SJCRH30 (cell line): ENCODE results near the gene ASIC1. TPM values are rescaled to one million over a fixed set of nuclear protein-coding genes. Genes with fewer than 3 reads are reported as not detected.

Source experiments
- DNase-seq, 2 experiments: peaks; one replicate each; pipeline ENCODE4 v3.0.0-alpha.2; 2015 to 2020
- H3K27ac ChIP-seq: fragments of 250-450 bp; sonication (Bioruptor Pico); 2 replicates; pipeline ENCODE4 v1.5.1; 2020; ENCODE audit warnings: mild to moderate bottlenecking, moderate library complexity
- H3K27me3 ChIP-seq: fragments of 250-450 bp; sonication (Bioruptor Pico); 2 replicates; pipeline ENCODE4 v1.5.1; 2020; ENCODE audit warnings: mild to moderate bottlenecking, moderate library complexity
- H3K36me3 ChIP-seq: fragments of 250-450 bp; sonication (Bioruptor Pico); 2 replicates; pipeline ENCODE4 v1.5.1; 2020; ENCODE audit warnings: mild to moderate bottlenecking, moderate library complexity
- H3K4me1 ChIP-seq: fragments of 250-450 bp; sonication (Bioruptor Pico); 2 replicates; pipeline ENCODE4 v1.5.1; 2020; ENCODE audit warnings: mild to moderate bottlenecking, moderate library complexity
- H3K4me3 ChIP-seq: fragments of 250-450 bp; sonication (Bioruptor Pico); 2 replicates; pipeline ENCODE4 v1.5.1; 2020; ENCODE audit warnings: mild to moderate bottlenecking, moderate library complexity
- H3K9me3 ChIP-seq: fragments of 250-450 bp; sonication (Bioruptor Pico); replicated peaks from 2 replicates; pipeline ENCODE4 v1.5.1; 2020; ENCODE audit warnings: mild to moderate bottlenecking, moderate library complexity
- total RNA-seq: library from RNA; depleted of rRNA; stranded (reverse); fragments of >200 nt; shearing (Covaris generic); gene quantifications from 2 replicates; pipeline ENCODE4 v1.2.3, GENCODE V29; 2014

Gene ASIC1
- total RNA-seq, 1 experiment from 2014 or later, result 8.9 TPM

DNA sequence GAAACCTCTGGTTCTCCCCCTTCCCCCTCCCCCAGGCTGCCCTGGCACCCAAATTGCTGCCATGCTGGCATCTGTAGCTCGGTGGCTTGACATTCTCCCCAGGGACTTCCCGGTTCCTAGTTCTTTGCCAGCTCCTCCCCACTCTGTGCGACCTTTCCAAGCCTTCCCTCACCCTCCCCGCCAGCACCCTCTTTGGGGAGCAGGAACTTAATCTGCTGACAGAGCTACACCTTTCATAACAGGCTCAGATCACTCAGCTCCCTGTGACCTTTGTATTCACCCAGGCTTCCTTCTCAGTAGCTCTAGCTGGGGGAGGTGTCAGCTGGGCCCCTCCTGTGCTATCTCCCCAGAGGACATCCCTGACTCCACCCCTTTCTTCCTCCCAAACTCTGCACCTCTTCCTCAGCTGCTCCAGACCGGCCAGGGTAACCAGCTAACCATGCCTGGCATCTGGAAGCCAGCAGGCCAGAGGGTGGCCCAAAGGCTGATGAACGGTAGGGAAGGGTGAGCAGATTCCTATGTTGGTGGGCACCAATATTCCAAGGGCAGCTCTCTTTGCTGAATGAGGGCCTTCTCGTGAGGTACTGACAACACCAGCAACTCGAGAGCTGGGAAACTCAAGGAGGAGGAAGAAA, 52.8 kb downstream of the ASIC1 start:
- H3K9me3 ChIP-seq, result no peaks in the 10 kb centered on the region
- peaks cover 13% of the 10 kb centered on the region for H3K4me1 ChIP-seq
- DNase-seq, result peak in 1 of 2 experiments; percentile 27
- H3K27me3 ChIP-seq, result no peaks in the 10 kb centered on the region
- H3K36me3 ChIP-seq, result no peaks in the 10 kb centered on the region
- H3K27ac ChIP-seq, result peak overlapping the region; percentile 45
- peak overlapping the region; percentile 78 for H3K4me3 ChIP-seq

- H3K27ac ChIP-seq, result peak overlapping the region; percentile 45
- H3K36me3 ChIP-seq, result no peaks in the 10 kb centered on the region
- no peaks in the 10 kb centered on the region for H3K9me3 ChIP-seq
- no peaks in the 10 kb centered on the region for H3K27me3 ChIP-seq
- DNase-seq, result peak; percentile 77 to 84
- H3K4me1 ChIP-seq, result peaks cover 13% of the 10 kb centered on the region
- peak overlapping the region; percentile 78 for H3K4me3 ChIP-seq
Observed at GRCh38 chr12:50110762-50111351, 53.5 kb downstream of the ASIC1 start.

DNA sequence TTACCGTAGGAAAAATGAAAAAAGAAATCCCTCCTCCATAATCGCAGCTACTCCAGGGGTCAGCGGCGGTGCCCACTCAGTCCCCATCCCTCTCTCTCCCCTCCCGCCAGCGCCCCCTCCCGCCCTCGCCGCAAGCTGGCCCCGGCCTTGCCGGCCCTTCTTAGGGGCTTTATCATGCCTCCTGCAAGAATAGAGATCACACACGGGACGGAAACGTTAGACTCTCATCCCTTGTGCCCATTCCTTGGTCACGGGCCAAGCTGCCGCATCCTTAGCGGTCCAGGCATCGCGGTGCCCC, 53.9 kb downstream of the ASIC1 start:
- no peak for DNase-seq
- H3K36me3 ChIP-seq, result no peaks in the 10 kb centered on the region
- H3K4me3 ChIP-seq, result peak overlapping the region; percentile 78
- no peak overlapping the region; the same call in 1 of the 2 replicates for H3K27ac ChIP-seq
- H3K4me1 ChIP-seq, result peaks cover 13% of the 10 kb centered on the region
- H3K27me3 ChIP-seq, result no peaks in the 10 kb centered on the region
- H3K9me3 ChIP-seq, result no peaks in the 10 kb centered on the region

GRCh38 chr12:50111693-50112455, 54.5 kb downstream of the ASIC1 start, which contains the start of gene COX14:
COX14 (plus strand) TSS chr12:50112236; CDS start chr12:50120044, 7,808 bp downstream.
- peak within 1 kb of the TSS; percentile 45 for H3K27ac ChIP-seq
- no peaks in the 10 kb centered on the region for H3K9me3 ChIP-seq
- H3K4me3 ChIP-seq, result peak within 1 kb of the TSS; percentile 78
- H3K4me1 ChIP-seq, result peaks cover 13% of the 10 kb centered on the region
- no peaks in the 10 kb centered on the region for H3K36me3 ChIP-seq
- peak; percentile 100 for DNase-seq
- no peaks in the 10 kb centered on the region for H3K27me3 ChIP-seq

GRCh38 chr12:50112456-50113218, 55.2 kb downstream of the ASIC1 start:
- Histone ChIP-seq H3K36me3 (no peaks in the 10 kb centered on the region), H3K27me3 (no peaks in the 10 kb centered on the region), H3K27ac (peak overlapping the region; percentile 37), H3K4me3 (peak overlapping the region; percentile 78), H3K9me3 (no peaks in the 10 kb centered on the region), H3K4me1 (peaks cover 13% of the 10 kb centered on the region)
- peak in 1 of 2 experiments; percentile 60 for DNase-seq

GRCh38 chr12:50117057-50117622, 59.7 kb downstream of the ASIC1 start:
- Histone ChIP-seq H3K27ac (no peak overlapping the region), H3K27me3 (no peaks in the 10 kb centered on the region), H3K4me1 (no peaks in the 10 kb centered on the region), H3K9me3 (no peaks in the 10 kb centered on the region), H3K36me3 (peaks cover 16% of the 10 kb centered on the region), H3K4me3 (no peak overlapping the region)
- no peak for DNase-seq

DNA sequence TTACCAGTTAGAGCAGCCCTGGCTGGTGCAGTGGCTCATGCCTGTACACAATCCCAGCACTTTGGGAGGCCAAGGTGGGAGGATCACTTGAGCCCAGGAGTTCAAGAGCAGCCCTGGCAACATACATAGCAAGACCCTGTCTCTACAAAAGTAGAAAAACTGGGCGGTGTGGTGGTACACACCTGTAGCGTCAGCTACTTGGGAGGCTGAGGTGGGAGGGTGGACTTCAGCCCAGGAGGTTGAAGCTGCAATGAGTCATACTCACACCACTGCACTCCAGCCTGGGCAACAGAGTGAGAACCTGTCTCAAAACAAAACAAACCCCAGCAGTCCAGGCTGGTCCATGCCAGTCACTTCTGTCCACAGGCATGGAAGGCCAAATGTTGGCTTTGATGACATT, 62.0 kb downstream of the ASIC1 start:
- peaks cover 16% of the 10 kb centered on the region for H3K36me3 ChIP-seq
- H3K4me1 ChIP-seq, result no peaks in the 10 kb centered on the region
- H3K9me3 ChIP-seq, result no peaks in the 10 kb centered on the region
- no peak overlapping the region for H3K27ac ChIP-seq
- no peaks in the 10 kb centered on the region for H3K27me3 ChIP-seq
- DNase-seq, result no peak
- no peak overlapping the region for H3K4me3 ChIP-seq

- Histone ChIP-seq H3K27me3 (no peaks in the 10 kb centered on the region), H3K4me3 (no peak overlapping the region), H3K27ac (no peak overlapping the region), H3K4me1 (no peaks in the 10 kb centered on the region), H3K9me3 (no peaks in the 10 kb centered on the region), H3K36me3 (peaks cover 16% of the 10 kb centered on the region)
- DNase-seq, result no peak
Observed at GRCh38 chr12:50120521-50120920, 63.1 kb downstream of the ASIC1 start.

DNA sequence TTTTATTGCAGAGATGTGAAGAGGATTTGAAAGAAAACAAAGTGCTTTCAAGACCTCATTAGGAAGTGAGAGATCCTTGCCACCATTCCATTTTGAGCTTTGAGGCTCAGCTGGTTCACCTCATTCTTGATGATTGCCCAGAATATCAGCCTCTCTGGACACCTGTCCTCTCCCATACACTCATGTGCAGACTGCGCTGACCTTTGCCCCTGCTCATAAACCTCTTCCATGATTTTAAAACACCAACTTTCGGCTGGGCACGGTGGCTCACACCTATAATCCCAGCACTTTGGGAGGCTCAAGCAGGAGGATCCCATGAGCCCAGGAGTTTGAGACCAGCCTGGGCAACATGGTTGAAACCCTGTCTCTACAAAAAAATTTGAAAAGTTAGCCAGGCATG, 63.6 kb downstream of the ASIC1 start:
- Histone ChIP-seq H3K27me3 (no peaks in the 10 kb centered on the region), H3K9me3 (no peaks in the 10 kb centered on the region), H3K36me3 (peaks cover 16% of the 10 kb centered on the region), H3K4me3 (no peak overlapping the region), H3K27ac (no peak overlapping the region), H3K4me1 (no peaks in the 10 kb centered on the region)
- no peak for DNase-seq

- DNase-seq, result no peak
- H3K9me3 ChIP-seq, result no peaks in the 10 kb centered on the region
Observed at GRCh38 chr12:50121641-50122040, 64.2 kb downstream of the ASIC1 start.

DNA sequence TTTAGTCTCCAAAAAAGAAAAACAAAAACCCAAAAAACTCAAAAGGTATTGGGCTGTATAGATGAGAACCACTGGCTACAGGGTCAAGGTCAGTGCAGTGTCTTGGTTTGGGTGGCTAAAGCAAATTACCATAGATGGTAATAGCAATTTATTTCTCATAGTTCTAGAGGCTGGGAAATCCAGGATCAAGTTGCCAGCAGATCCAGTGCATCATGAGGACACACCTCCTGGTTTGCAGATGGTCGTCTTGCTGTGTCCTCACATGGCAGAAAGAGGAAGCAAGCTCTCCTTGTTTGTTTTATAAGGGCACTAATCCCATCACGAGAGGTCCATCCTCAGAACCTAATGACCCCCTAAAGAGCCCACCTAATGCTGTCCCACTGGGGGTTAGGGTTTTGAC, 65.8 kb downstream of the ASIC1 start:
- DNase-seq, result no peak
- H3K9me3 ChIP-seq, result no peaks in the 10 kb centered on the region
- H3K36me3 ChIP-seq, result peaks cover 23% of the 10 kb centered on the region

More at GRCh38 chr12:50121641-50122040, 64.2 kb downstream of the ASIC1 start:
- no peaks in the 10 kb centered on the region for H3K4me1 ChIP-seq
- no peaks in the 10 kb centered on the region for H3K27me3 ChIP-seq
- H3K4me3 ChIP-seq, result no peak overlapping the region
- peaks cover 16% of the 10 kb centered on the region for H3K36me3 ChIP-seq
- H3K27ac ChIP-seq, result no peak overlapping the region

GRCh38 chr12:50127546-50127945, 70.2 kb downstream of the ASIC1 start:
- H3K4me1 ChIP-seq, result no peaks in the 10 kb centered on the region
- peaks cover 39% of the 10 kb centered on the region for H3K36me3 ChIP-seq
- H3K4me3 ChIP-seq, result no peak overlapping the region
- no peak for DNase-seq
- no peaks in the 10 kb centered on the region for H3K9me3 ChIP-seq
- no peak overlapping the region for H3K27ac ChIP-seq
- H3K27me3 ChIP-seq, result no peaks in the 10 kb centered on the region

More for the DNA sequence above, 65.8 kb downstream of the ASIC1 start:
- H3K27ac ChIP-seq, result no peak overlapping the region
- no peaks in the 10 kb centered on the region for H3K27me3 ChIP-seq
- no peak overlapping the region for H3K4me3 ChIP-seq
- no peaks in the 10 kb centered on the region for H3K4me1 ChIP-seq

DNA sequence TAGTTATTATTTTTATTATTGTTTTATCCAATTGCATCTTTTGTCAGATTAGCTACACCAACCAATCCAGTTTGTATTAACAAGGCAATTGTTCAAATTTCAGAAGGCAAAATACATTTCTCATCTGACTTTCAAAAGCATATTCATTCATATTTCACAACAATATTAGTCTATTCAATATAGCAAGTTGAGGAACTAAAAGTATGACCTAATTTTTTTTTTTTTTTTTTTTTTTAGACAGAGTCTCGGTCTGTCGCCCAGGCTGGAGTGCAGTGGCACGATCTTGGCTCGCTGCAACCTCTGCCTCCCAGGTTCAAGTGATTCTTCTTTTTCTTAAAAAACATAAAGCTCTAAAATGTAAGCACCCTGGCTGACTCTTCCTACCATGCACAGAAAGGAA, 71.9 kb downstream of the ASIC1 start:
- Histone ChIP-seq H3K27ac (no peak overlapping the region), H3K4me3 (no peak overlapping the region), H3K9me3 (no peaks in the 10 kb centered on the region), H3K4me1 (no peaks in the 10 kb centered on the region), H3K27me3 (no peaks in the 10 kb centered on the region), H3K36me3 (peaks cover 54% of the 10 kb centered on the region)
- no peak for DNase-seq

GRCh38 chr12:50132505-50133135, 75.2 kb downstream of the ASIC1 start:
- H3K4me3 ChIP-seq, result no peak overlapping the region
- peak in 1 of 2 experiments; percentile 74 for DNase-seq
- no peak overlapping the region for H3K27ac ChIP-seq
- no peaks in the 10 kb centered on the region for H3K9me3 ChIP-seq
- H3K4me1 ChIP-seq, result no peaks in the 10 kb centered on the region
- no peaks in the 10 kb centered on the region for H3K27me3 ChIP-seq
- peaks cover 74% of the 10 kb centered on the region for H3K36me3 ChIP-seq
